ENCODE measurements around the gene MBTPS1. TPM values are rescaled to one million over a fixed set of nuclear protein-coding genes. Genes with fewer than 3 reads are reported as not detected.

The MBTPS1 gene
- total RNA-seq, 1 experiment from 2014 or later = 46.9 TPM

- TF ChIP-seq CREM (CRISPR knock-in tag; IDR thresholded peaks at IDR 0.05) (no peak), GABPB1 (CRISPR knock-in tag; IDR thresholded peaks at IDR 0.05) (no peak), ERG (CRISPR knock-in tag; IDR thresholded peaks at IDR 0.05) (no peak), TCF7 (CRISPR knock-in tag; IDR thresholded peaks at IDR 0.05; ENCODE audit: low read depth) (no peak), AFF4 (CRISPR knock-in tag; IDR thresholded peaks at IDR 0.05; ENCODE audit: borderline replicate concordance) (no peak), ELF4 (CRISPR knock-in tag; IDR thresholded peaks at IDR 0.05; ENCODE audit: low read depth) (no peak)
These were observed 34.2 kb upstream of the MBTPS1 start (continued) for GRCh38 chr16:84150926-84151325.

GRCh38 chr16:84144859-84145639, 28.3 kb upstream of the MBTPS1 start, which contains the start of the genes DNAAF1 and HSDL1:
DNAAF1 (plus strand) TSS chr16:84145308; CDS start chr16:84145441, 133 bp downstream.
HSDL1 (minus strand) TSS chr16:84145177; CDS start chr16:84131321, 13,856 bp downstream.
- Mint-ChIP-seq H3K36me3 (0 out of 2 replicates have a peak, but pooled peaks cover 6% of the 10 kb centered on the region), H3K4me1 (peaks cover 12% of the 10 kb centered on the region), H3K9me3 (0 out of 2 replicates have a peak, but pooled peaks cover 6% of the 10 kb centered on the region), H3K4me3 (peak within 1 kb of the TSS; percentile 98), H3K27ac (peak within 1 kb of the TSS; percentile 92), H3K27me3 (ENCODE audit: low read depth) (peaks cover 13% of the 10 kb centered on the region)
- CTCF ChIA-PET = interaction anchor here (0.5 to 3.0 kb wide), 10 partner anchors 16 to 1409 kb away, joined by 3 to 19 read pairs (median 4); partner anchors contain the start of genes MBTPS1 and TAF1C
- POLR2A ChIA-PET = interaction anchor here (1.8 kb wide), 1 partner anchor 28 kb away, joined by 7 read pairs; the partner anchor contains the start of gene MBTPS1
- DNase-seq (ENCODE audit: low spot score) (peak; percentile 93), ATAC-seq (peak; percentile 71)
- no peak for TF ChIP-seq ZBTB43 (CRISPR knock-in tag; IDR thresholded peaks at IDR 0.05)
- TF ChIP-seq HMGXB4 (CRISPR knock-in tag; IDR thresholded peaks at IDR 0.05) = peak; percentile 83
- no peak for TF ChIP-seq ELF4 (CRISPR knock-in tag; IDR thresholded peaks at IDR 0.05; ENCODE audit: low read depth)
- TF ChIP-seq ZNF263 (CRISPR knock-in tag; IDR thresholded peaks at IDR 0.05; ENCODE audit: low read depth) = no peak
- no peak for TF ChIP-seq JAZF1 (CRISPR knock-in tag; IDR thresholded peaks at IDR 0.05)
- peak; percentile 82 for TF ChIP-seq SP1 (CRISPR knock-in tag; conservative IDR thresholded peaks at IDR 0.05)
- no peak for TF ChIP-seq E2F1 (CRISPR knock-in tag; IDR thresholded peaks at IDR 0.05)
- TF ChIP-seq RELA (CRISPR knock-in tag; IDR thresholded peaks at IDR 0.05; ENCODE audit: borderline replicate concordance) = no peak
- TF ChIP-seq NFYB (CRISPR knock-in tag; conservative IDR thresholded peaks at IDR 0.05; ENCODE audit: low read depth) = no peak
- peak; percentile 84 for TF ChIP-seq USF1 (CRISPR knock-in tag; IDR thresholded peaks at IDR 0.05)
- no peak for TF ChIP-seq ATF2 (CRISPR knock-in tag; IDR thresholded peaks at IDR 0.05; ENCODE audit: borderline replicate concordance, low read depth)
- no peak for TF ChIP-seq E2F4 (CRISPR knock-in tag; IDR thresholded peaks at IDR 0.05; ENCODE audit: borderline replicate concordance, low read depth)
- no peak for TF ChIP-seq TCF7 (CRISPR knock-in tag; IDR thresholded peaks at IDR 0.05; ENCODE audit: low read depth)
- no peak for TF ChIP-seq CREB1 (CRISPR knock-in tag; IDR thresholded peaks at IDR 0.05)
